Activated T-cell treated with anti-CD3 and anti-CD28 coated beads for 24 hours (primary cell): ENCODE data around the gene POLR1F.

ENCODE experiments used
- DNase-seq: peaks from one replicate; pipeline ENCODE4 v3.0.0-alpha.2; 2020; ENCODE audit warnings: low read depth

Gene POLR1F

DNA sequence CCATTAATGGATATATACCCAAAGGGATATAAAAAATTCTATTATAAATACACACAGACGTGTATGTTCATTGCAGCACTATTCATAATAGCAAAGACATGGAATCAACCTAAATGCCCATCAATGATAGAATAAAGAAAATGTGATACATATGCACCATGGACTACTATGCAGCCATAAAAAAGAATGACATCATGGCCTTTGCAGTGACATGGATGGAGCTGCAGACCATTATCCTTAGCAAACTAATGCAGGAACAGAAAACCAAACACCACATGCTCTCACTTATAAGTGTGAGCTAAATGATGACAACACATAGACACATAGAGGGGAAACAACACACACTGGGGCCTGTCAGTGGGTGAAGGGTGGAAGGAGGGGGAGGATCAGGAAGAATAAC, 33.0 kb downstream of the POLR1F start:
- no peak for DNase-seq

DNA sequence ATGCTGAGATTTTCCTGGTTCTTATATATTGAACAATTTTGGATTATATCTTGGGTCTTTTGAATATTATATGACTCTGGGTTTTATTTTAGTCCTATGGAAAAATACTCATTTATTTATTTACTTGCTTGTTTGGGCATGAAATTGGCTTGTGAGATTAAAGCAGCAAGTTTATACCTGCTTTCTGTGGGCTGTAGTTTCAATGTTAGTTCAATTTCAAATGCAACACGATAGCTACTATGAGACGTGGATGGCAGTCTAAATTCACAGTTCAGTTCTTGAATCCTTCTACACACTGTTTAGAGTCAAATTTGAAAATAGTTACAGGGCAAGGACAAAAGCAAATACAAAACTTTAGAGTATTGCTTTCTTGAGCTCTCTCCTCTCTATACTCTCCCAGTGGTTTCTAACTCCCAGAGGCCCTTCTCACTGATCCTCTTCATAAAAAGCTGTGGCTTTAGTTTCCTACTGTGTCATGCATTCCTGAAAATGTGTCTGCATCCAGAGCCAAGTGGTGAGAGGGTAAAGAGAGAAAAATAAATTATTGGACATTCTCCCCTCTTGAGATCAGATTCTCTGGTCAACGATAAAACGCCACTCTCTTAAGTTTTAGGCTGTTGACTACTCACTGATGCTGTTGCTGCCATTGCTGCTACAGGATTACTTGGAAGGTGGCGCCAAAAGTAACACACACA, 34.4 kb downstream of the POLR1F start:
- DNase-seq, result no peak

DNA sequence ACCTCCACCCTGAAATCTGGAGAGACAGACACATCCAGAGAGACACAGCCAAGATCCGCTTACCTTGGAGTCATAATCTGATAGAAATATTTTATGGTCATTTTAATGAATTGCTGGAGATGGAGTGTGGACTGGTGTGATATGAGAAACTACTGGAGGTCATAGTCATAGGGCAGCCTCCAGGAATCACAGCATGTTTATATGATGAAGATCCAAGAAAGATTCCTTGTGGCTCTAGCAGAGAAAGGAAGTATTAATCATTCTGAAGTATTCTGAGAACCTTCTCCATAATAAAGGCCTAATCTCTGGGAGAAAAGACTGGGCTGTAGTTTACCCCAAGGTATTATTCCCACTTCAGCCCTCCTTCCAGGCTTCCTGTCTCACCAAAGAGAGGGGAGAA, 38.0 kb downstream of the POLR1F start:
- no peak for DNase-seq

DNA sequence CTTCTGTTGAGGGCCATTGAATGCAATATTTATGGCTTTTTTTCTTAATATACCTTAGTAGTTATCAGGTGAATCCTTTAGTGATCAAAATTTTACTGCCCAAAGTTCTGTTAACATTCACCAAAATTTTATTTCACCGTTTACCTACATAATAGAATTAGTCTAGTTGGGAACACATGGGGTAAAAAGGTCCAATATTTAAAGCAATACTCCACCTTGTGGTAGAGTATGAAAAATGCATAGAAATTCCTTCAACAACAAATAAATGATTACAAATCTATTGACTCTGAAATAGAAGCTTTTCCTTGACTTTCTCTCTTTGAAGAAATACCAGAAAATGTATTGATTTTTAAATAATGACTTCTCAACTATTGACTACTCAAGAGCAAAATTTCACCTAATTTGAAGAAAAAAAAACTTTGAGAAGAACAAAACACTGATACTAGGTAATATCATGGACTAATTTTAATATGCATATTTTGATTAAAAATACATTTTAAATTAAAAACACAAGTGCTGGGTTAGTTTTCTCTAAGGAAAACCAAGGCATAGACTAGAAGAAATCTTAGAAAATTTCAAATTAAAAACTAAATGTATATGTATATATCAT, 43.3 kb downstream of the POLR1F start:
- DNase-seq, result no peak

DNA sequence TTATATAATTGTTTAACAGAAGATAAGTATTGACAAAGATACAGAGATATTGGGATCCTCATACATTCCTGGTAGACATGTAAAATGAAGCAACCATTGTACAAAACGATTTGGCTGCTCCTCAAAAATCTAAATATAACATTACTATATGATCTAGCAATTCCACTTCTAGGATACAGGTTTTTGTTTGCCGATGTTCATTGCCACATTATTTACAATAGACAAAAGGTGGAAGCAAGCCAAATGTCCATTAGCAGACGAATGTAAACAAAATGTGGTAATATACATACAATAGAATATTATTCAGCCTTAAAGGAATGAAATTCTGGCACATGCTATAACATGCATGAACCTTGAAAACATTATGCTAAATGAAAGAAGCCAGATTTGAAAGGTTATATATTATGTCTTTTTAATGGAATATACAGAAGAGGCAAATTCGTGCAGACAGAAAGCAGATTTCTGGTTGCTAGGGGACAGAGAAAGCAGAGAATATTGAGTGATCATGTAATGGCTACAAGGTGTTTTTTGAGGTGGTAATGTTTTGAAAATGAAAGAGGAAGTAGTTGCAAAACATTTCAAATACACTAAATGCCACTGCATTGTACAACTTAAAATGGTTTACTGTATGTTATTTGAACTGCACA, 44.9 kb downstream of the POLR1F start:
- no peak for DNase-seq

DNA sequence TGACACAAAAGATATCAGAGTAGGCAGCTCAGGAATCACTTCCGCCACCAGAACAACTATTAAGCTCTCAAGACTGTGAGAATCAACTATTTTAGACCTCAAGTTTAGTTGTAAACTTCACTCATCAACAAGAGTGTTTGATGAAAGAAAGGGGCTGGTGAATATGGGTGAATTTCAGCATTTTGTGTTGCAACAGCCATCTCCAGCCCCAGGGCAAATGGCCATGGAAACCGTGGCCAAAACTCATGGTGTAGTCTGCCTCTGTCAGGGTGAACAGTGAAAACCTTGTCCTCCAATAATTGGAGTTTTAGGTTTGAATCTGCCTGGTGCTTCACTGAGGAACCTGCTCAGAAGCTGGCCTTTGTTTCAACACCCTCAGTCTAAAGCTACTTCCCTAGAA, 60.0 kb downstream of the POLR1F start:
- DNase-seq, result no peak
